Stimulated activated CD4-positive, alpha-beta T cell treated with anti-CD3 and anti-CD28 coated beads, Interleukin-4, amount 100 ng/mL, for 4 hours (primary cell): ENCODE data around the gene MRTFA.

Source experiments
- DNase-seq, 2 experiments: peaks; one replicate each; pipeline ENCODE4 v3.0.0-alpha.2; 2020

MRTFA gene

DNA sequence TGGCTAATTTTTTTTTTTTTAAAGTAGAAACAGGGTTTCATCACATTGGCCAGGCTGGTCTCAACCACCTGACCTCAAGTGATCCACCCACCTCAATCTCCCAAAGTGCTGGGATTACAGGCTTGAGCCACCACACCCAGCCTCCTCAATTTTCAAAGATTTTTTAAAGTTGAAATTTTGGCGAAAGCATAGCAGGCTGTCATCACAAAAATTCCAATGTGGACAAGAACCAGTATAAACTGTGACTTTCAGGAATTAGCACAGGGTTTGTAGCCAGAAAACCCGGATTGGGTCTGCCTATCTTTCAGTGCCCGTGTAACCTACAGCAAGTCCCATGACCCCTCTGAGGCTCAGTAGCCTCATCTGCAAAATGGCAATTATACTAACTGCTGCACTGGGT lies 185.9 kb downstream of the MRTFA start:
- DNase-seq: no peak

DNA sequence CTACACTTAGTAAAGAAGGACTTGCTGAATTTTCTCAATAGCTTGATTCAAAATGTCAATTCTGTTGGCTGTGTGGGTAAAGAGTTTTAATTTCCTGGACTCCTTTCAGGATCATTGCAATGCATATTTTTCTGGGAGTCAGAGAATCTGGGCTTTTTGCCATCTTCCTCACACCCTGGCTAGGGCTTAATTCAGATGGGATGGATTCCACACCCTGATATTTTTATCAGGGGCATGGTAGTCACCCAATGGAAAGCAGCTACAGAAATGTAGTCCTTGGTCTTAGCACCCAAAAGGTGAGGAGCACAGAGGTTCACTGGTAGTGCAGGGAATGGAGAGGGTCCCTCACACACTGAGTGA lies 186.9 kb downstream of the MRTFA start:
- DNase-seq: no peak

DNA sequence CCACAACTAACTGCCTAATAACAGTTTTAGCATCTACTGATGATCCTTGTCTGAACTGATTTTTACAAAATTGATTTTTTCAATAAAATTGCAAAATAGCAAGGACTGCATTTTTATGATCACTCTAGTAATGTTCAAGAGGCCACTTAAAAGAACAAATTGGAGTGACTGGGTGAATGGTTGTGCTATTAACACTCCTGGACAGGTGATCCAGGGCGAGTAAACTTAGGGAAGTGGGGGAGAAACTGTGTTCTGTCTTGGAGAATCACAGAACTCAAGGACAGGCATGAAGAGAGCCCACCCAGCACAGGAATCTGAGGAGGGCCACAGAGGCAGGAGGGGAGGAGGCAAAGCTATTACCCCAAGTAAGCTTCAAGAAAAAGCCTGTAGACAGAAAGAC lies 190.3 kb downstream of the MRTFA start:
- no peak for DNase-seq

DNA sequence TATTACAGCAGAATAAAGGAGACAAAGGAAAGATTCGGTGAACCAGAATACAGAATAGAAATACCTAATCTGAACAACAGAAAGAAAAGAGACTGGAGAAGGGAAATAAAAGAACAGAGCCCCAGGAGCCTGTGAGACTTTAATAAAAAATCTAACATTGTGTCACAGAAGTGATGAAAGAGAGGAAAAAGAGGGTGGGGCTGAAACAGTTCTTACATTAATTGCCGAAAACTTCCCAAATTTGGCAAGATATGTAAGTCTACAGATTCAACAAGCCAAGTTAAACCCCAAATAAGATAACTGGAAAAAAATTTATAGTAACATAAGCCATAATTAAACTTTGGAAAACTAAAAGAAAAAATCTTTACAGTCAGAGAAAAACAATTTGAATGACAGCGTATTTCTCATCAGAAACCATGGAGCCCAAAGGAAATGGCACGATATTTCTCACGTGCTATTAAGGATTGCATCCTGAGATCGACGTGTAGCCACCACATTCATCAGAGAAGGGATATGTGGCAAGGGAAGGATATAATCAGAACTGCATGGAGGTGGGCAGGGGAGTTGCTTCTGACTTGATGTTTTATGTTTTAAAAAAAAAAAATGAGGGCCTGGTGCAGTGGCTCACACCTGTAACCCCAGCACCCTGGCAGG lies 192.2 kb downstream of the MRTFA start:
- DNase-seq: no peak

DNA sequence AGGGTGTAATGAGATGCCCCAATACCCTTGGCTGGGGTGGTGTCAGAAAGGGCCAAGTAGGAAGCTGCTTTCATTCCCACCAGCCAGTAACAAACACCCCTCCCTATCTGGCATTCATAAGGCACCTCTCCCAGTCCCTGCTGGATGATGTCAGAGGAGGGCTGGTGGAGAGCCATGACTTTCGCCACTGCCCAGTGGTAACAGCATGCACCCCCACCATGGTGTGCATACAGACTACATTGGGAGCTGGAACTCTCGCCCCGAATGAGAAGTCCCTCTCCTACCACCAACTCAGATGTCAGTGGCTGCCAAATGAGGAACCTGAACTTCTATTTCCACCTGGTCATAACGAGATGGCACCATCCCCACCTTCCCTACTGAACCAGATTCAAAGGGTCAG lies 192.8 kb downstream of the MRTFA start:
- DNase-seq: no peak

DNA sequence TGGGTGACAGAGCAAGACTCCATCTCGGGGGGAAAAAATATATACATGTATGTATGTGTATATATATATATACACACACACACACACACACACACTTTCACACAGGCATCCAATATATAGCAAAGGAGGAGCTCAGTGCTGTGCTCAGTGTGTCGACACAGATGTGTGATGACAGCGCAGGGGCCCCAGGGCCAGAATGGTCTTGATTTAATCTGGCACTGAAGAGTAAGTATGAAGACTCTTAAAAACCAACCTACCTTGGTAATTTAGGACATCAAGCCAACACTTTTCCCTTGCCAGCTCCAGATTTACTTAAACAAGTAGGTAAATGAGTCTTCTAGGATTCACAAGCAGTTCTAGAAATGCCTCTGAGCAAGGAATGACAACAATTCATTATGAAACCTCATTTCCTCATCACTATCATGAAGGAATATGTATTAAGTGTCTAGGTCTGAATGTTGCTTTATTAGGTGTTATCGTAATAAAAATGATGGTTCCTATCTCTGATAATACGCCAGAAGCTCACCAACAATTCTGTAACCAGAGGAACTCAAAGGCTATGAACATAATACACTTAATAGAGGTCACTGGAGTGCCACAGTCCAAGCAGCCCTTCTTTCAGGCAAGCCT lies 194.6 kb downstream of the MRTFA start:
- no peak for DNase-seq

DNA sequence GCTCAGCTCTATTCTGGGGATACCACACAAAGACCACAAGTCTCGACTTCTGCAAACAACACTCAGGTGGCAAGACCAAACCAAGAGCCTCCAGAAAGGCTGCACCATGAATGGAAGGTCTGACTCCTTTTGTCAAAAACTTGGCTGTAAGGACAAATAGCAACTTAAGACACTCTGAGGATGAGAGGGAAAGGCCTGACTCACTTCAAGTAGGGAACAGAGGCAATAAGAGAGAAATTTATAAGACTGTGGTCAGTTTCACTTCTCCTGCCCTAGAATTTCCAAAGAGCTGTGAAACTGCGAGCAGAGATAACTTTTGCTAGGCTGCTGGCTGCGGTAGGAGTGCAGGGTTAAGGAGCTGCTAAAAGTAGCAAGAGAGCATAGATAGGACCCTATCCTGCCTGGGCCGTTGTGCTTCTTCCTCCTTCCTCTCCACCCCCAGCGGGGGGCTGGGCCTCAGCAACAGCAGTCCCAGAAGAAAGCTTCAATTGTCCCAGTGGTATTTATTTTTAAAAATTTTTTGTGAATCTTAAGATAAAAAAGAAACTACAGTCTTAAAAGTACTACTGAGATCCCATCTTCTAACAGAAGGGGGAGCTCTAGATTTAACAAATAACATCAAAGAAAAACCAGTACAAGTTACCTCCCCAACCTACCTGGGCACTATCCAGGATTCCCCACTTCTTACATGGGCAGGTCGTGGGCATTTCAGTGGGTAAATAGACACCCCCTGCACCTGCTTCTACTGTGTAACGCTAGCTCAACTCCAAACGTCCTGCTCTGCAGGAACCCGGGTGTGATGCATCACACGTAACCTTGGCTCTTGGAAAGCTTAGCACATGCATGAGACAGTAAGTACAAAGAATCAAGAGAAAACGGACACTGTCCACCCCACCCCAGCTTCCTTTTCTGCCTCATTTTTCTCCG lies 199.8 kb downstream of the MRTFA start:
- DNase-seq: no peak

DNA sequence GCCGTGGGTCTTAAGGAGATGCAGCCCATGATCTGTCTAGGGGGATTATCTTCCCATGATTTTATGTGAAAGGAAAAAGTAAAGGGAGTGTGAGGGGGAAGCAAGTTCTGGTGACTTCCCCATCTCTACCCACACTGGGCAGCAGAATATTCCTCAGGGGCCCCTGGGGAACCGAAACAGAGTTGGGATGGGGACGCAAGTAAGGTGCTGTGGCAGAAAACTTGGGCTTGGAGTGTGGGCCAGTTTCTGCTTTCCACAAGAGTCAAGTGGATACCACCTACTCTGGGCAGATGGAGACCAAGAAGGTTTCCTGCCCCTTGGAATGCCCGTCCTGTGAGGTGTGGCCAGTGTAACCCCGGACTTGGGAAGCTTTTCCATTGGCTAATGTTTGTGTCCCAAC lies 201.8 kb downstream of the MRTFA start:
- DNase-seq: no peak

DNA sequence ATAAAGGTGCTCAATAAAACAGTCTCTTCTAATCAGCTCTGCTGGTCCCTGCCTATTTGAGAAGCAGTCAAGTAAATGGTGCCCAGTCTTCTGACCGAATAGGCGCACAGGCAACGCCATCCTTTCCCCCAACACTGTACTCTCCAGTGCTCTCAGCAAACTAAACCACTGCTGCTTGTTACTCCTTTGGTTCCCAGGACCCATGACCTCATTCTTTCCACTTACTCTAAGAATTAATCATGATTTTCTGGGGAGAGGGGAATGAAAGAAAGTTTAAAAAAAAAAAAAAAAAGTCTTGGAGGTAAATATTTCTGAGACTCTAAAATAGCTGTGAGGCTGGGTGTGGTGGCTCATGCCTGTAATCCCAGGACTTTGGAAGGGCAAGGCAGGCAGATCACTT lies 202.4 kb downstream of the MRTFA start:
- no peak for DNase-seq

DNA sequence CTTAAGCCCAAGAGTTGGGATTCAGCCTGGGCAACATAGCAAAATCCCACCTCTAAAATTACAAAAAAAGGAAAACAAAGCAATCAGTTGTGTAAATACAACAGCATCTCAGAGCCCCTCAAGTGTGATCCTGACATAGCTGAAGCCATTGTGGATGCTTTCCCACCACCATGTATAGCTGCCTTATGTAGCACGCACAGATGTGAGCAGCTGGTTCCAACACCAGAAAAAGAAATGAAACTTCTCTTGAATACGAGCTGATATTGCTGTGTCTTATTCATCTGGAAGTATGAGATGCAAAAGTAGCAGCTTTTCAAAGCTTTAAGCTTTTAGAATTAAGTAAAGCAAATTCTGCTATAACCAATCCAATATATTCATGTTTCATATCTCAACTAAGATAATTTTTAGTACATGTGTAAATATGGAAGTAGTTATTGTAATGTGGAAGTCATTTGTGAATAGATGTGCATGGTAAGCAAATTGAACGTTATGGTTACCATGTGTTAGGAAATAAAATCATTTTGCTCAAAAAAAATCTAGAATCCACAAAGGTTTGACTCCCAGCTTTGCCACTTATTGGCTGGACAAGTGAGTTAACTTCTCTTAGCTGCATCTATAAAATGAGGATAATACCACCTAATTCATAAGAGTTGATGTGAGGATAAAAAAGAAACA lies 203.0 kb downstream of the MRTFA start:
- DNase-seq: no peak

DNA sequence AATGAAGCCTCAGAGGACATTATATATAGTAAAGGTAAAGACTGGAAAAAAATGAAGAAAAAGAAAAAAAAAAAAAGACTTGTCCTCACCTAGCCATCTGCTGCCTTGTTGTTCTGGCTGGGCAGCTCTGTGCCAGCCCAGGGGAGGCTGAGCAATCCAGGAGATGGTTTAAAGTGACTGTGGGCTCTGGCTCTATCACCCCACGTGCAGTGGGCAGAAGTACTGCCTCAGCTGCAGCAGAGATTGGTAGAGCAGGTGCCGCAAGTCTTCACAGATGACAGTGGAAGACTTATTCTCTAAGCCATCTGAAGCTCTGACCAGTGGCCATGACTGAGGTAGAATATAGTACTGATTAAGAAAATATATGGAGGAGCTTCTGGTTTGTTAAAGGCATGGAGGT lies 203.9 kb downstream of the MRTFA start:
- DNase-seq: no peak

DNA sequence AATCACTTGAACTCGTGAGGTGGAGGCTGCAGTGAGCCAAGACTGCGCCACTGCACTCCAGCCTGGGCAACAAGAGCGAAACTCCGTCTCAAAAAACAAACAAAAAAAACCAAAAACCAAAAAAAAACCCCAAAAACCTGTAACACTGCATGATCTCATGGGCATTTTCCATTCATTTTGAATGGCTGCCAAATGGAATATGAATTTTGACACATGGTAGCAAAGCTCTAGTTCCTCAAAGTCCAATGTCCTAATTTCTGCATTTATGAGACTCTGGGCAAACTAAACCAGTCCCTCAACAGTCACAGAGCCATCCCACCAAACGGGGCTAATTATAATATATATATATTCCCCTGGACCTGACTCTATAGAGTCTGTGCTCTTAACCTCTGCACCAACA lies 204.4 kb downstream of the MRTFA start:
- DNase-seq: no peak

DNA sequence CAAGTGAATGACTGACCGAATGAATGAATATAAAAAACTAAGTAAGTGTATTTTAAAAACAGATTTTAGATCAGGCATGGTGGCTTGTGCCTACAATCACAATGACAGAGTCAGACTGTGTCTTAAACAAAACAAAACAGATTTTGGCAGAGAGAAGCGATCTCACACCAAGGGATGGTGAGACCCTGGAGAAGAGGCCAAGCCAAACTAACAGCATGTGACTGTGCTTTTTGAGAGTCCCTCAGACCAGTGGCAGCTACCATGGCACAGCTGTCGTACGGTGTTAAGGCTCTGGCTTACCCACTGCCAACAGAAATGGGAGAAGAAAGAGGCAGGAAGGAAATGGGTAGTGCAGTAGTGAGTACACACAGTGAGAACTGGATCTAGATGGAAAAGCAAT lies 205.5 kb downstream of the MRTFA start:
- DNase-seq: no peak

DNA sequence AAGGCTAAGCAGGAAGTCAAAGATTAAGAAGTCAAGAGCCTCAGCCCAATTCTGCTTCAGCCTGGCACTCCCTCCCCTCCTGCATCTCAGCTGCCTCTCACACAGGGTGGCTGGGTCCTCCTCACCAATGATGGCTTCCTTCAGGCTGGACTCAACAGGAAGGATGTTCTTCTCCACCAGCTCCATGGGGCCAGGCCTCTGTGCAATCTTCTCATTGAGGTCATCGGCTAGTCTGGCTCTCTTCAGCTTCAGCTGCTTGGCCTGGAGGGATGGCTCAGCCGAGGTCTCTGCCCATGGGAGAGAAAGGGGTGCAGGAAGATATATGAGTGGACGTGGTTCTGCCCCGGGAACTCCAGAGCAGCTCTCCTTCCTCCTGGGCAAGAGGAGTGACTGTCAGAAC lies 207.0 kb downstream of the MRTFA start:
- no peak for DNase-seq

DNA sequence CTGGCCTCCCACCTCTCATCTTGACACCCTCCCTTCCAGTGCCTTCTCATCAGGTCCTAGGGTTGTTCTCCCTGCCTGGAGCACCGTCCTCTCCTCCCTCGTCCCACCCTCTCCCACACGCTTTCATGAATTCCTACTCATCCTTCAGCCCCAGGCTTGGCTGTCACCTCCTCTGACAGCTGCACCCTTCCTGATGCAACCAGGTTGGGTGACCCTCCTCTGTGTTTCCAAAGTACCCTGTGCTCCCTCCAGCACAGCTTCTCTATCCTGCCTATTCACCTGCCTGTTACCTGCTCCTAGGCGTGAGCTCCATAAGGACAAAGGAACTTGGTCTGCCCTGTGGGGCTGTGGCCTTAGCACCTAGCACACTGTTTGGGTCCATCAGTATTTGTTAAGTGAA lies 207.7 kb downstream of the MRTFA start:
- no peak for DNase-seq

DNA sequence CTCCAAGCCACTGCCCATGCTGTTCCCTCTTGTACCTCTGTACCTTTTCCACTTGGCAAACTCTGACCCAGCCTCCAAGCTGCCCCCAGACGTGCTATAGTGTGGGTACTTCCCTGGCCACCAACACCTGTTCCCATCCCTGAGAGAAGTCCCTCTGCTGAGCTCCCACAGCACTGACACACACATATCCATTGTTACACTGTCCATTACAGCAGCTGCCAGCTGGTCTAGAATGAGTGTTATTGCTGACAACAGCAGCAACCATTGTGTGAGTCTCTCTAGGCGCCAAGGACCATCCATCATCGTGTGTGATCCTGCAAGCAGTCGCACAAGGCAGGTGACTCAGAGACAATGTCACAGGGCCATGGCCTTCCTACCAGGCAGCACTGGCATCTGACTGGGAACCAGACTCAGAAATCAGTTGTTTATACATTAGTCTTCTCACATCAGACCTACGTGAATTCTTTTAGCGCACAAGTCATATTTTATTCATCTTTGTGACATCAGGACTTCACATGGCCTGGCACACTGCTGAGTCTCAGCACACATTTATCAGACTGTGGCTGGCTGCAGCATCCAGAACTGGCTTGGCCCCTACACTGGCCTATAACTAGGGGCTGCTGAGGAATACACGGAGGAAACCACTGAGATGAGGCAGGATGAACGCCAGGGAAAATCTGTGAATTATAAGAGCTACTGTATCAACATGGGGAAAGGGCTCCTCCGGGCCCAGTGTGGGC lies 209.8 kb downstream of the MRTFA start:
- no peak for DNase-seq

DNA sequence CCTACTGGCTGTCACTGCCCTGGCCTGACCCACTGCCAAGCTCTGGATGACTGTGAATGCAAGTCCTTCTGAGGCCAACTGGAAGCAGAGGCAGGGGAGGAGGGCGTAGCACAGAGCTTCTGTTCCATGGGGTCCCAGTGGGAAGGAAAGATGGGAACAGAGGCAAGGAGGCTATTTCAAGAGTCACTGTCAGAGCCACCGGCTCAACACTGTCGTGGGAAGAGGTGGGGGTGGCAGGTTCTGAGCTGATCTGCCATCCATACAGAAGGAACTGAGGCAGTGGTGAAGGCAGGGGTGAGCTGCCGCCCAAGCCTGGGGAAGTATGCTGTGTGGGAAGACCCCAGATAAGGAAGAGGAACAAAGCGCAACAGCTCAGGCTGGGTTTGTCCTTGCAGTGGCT lies 211.4 kb downstream of the MRTFA start:
- DNase-seq: no peak

DNA sequence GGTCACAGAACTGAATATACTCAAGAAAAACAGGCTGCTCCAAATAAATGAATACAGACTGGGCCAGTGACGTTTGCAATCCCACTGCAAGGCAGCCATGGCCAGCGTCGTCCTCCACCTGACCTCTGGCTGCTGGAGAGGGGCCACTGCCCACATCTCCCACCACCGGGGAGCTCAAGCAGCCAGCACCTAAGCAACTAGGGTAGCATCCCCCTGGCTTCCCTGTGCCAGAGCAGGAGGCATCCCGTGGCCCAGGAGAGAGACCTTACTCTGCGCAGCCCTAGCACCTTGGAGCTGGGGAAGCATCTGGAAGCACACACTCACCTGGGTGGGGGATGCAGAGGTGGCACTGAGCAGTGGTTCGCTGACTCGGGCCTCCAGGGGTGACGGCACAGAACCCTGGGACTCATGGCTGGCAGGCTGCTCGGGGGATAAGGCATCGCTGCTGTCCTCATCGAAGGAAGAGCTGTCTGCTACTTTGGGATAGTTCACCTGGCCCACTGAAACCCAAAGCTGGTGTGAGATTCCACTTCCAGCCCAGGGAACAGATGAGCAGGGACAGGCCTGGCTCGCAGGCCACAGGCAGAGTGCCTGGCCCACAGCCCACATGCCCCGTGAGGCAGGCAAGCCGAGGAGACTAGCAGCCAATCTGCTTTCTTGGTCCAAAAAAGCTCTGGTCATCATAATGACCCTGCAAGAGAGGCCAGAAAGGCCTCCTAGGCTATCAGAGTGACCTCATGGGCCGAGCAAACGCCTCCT lies 212.5 kb downstream of the MRTFA start:
- no peak for DNase-seq

DNA sequence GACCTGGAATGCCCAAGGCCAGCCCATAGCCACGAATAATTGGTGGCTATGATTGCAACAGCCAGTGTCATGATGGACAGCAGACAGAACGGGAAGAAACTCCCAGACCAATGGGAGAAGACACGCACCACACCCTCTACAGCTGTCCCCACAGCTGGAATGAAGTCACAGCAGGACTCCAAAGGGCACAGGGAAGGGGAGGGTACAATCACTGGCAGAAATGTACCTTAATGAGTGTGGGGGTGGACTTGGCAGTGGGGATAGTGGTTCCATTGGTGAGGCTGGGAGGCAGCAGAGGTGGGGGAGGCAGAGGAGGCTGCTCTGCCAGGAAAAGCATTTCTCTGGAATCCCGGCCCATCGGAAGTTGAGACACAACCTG lies 213.2 kb downstream of the MRTFA start:
- no peak for DNase-seq

DNA sequence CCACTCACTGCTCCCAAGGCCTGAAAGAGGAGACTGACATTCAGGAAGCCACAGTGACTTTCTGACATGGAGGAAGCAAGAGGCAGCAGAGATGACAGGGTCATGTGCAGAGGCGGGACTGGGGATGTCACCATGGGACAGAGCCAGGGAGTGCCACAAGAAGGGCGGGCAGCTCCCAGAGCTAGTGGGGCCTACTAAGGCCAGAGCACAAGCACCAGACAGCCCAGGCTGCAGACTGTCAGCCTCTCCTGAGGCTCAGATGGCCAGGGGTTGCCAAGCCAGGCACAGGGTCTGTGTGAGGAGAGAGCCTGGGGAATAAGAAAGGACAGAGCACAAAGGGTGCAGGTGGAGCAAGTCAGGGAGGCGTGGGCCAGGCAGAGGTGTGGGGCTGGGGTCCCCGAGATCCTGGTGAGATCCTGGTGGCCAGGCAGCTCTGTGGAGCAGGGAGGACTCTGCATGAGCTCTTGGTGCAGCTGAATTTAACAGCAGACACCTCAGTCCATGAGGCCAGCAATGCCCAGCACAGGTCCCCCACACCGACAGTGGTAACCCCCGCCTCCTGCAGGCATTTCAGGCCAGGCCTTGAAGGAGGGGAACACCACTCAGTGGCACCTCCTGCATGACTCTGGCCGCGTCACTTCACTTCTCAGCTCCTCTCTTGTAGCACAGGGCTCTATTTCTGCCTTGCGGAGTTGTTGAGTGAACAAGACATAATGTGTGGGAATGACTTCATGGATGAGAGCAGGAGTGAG lies 213.8 kb downstream of the MRTFA start:
- DNase-seq: no peak

DNA sequence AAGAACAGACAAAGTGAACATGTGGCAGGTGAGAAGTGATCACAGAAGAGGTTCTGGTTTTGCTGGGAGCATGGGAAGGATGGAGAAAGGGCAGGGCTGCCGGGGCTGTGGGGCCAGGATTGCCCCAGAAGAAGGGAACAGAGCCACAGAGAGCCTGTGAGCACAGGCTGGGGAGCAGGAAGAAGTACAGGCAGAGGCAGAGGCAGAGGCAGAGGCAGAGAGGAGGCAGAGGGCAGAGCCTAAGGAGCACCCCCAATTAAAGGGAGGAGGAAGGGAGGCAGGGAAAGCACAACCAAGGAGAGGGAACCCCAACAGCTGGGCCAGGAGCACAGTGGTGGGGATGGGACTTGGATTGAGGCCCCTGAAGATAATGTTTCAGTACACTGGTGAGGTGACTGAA lies 214.6 kb downstream of the MRTFA start:
- no peak for DNase-seq

DNA sequence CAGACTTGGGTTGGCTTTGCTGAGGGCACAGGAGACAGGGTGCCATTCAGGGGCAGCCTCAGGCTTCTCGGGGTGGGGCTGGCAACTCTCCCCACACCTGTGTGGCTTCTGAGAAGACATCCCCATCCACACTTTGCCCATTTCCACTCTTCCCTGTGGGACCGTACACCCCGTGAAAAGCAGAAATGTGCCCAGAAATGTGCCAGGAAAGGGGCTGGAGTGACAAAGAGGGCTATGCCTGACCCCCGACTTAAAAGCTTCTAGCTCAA lies 215.5 kb downstream of the MRTFA start:
- no peak for DNase-seq
